GM04503 (cell line): ENCODE measurements around the gene DENND11.

Experiments used
- DNase-seq: peaks from one replicate; pipeline ENCODE4 v3.0.0-alpha.2; 2012; ENCODE audit warnings: low read depth

Gene DENND11

DNA sequence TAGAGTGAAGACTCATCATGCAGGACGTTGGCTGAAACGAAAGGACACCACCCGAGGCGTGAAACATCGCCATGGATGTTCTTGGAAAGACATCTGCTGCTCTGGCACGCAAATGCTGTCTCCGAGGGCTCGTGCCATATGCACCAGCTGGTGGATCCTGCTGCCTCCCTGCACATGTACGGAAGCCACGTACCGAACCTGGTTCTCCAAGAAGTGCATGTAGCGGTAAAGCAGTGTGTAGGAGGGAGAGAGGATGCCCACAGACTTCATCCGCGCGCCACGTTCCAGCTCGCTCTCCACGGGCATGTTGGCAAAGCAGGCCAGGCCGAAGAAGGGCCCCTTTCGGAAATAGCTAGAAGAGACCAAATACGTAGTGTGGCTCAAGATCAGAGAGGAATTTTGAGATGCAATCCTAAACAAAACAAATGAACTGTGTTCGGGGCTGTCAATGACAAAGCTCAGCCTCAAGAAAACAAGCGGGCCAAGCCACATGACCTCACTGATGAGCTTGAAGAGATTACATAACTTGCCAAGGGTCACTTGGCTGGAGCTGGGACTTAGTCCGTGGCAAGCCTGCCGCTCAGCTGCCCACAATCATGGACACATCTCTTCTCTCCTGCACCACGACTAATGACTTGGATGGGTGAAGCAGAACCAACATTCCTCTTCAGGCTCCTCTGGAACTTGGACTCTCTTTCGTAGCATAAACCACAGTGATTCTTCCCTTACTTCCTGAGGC is 16.5 kb downstream of the DENND11 start:
- DNase-seq: no peak

DNA sequence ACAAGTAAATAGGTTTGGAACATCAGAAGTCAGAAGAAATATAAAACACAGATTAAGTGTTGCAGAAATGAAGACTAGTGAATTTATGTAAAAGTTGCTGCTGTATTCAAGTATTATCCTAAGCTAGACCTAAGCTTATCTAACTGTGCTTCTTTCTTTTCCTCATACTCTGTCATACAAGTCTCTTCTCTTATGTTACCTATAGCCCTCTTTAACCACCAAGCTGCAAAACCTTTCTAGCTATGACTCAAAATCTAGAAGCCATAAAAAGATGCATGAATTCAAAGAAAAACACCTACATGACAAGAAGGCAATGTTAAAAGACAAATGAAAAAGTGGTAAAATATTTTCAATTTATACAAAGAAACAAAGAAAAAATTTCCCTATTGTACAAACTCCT is 23.0 kb downstream of the DENND11 start:
- no peak for DNase-seq

GRCh38 chr7:141676618-141677017 is 25.3 kb downstream of the DENND11 start:
- DNase-seq: no peak

DNA sequence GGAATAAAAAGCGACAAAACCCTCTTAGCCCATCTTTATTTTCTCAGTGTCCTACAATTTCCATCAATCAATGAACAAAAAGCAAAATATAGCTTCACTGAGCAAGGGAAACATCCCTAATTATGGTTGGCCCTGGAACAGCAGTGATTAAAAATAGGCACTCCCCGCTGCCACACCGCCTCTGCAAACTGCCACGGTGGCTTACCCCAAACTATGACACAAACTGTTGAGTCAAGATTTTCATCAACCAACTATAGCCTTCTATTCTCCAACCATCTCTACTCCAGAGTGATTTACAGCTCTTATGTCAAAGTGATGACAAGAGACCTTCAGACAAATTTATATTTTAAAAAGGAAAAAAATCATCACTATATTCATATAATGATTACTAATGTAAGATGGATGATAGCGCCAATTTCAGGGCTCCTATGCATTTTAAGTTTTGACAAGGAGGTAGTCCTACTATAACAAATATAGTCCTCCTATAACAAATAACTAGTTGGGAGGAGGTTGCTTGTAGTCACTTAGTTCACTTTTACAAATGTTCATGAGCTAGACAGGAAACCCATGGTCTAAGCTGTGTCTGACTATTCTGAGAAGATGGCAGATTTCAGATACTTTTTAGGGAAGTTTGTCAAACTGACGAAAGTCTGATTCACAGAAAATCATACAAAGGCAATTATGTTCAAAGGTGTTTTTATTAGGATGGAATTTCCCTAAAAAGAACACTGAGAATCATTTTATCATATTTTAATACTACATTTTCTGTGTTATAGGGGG is 26.3 kb downstream of the DENND11 start:
- no peak for DNase-seq

GRCh38 chr7:141674702-141675101 is 27.3 kb downstream of the DENND11 start:
- no peak for DNase-seq

- no peak for DNase-seq
These were observed 27.7 kb downstream of the DENND11 start for GRCh38 chr7:141674171-141674671.

- DNase-seq: no peak
These were observed 28.6 kb downstream of the DENND11 start for GRCh38 chr7:141673346-141673745.

DNA sequence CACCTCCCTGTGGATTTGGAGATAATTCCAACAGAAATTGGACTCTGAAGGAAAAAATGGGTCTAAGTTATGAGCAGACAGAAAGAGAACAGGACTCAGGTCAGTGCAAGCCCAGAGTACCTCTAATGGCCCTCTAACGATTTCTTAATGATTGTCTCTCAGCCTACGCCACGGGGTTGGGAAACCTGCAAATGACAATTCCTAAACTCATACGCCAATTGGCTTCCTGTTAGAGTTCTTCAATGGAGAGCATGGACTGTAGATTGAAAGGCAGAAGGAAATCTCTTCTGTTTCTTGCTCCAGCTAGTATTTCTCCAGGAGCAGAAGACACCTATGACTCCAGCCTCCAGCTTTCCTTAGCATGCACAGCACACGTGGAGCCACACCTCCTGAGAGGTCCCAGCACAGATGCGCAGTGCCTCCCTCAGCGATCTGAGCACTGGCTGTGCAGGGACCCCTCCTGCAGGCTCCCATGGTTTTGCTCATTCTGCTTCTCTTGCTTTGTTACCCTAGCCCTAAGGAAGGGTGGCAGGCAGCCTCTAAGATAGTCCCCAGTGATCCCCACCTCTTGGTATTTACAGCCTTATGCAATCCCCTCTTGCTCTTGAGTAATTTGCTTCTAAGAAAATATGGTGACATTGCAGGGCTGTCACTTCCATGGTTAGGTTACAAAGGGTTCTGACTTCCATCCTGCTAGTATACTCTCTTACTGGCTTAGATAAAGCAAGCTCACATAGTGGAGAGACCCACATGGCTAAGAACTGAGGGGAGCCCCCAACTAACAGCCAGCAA is 30.1 kb downstream of the DENND11 start:
- no peak for DNase-seq

GRCh38 chr7:141668853-141669252 is 33.1 kb downstream of the DENND11 start:
- no peak for DNase-seq

DNA sequence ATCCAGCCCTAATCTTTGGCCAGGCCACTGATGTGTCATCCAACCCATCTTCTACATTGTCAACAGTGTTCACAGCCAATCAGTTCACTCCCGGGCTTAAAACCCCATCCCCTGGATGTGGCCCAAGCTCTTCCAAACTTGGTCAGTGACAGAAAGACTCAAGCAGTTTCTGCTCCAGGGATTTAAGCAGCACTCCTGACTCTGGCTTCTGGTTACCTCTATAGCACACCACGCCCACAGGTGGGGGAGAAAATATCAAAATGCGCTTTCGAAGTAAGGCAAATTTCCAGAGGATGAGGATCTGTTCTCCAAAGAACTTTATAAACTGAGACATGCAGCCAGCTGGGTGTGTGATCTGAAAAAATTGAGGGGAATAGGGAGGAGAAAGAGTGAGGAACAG is 35.9 kb downstream of the DENND11 start:
- DNase-seq: no peak

DNA sequence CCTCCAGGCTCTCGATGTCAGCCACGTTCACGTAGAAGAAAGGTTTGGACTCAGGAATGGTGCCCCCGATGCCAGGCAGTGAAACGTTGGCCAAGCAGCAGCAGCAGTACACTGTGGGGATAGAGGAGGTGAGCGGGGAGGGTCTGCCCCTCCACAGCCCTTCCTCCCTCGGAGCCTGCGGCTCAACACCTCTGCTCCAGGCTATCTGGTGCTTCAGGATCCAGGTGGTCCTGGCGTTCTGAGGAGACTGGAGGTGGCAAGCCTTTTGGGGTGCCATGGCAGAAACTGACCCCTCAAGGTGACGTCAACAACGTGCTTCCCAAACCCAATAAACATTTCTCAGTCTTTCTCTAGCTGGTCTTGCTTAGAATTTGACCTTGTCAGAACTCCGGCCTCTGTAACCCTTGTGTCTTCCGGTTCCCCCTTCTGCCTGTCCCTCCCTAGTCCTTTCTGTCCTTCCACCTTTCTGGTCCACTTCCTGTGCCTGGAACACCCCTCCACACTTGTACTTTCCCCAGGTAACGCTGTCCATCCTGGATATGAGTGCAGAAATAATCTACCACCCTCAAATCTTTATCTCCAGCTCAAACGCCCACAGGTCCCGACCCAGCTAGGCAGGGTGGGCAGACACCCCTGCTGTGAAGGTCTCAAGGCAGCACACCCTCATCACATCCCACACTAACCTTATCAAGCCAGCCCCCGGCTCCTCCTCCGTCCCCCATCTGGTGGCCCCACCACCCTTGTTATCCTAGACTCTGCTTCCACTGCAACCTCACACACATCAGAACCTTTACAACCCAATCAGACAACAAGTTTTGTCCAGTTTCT is 36.5 kb downstream of the DENND11 start:
- DNase-seq: no peak

DNA sequence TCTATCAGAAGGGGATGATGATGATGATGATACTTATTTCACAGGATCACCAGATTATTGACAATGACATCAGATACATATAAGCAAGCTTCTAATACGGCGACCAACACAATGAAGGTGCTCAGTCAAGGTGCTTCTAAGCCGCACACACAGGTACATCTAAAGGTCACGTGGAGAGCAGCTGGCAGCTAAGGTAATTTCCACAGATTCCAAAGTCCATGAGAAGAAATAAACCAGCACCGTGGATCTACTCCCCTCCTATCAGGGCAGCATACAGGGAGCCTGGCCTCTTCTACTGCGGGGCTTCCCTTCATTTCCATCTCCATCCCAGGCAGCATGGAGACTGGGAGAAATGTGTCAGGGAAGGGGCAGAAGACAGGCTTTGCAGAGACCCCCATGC is 37.5 kb downstream of the DENND11 start:
- DNase-seq: no peak

GRCh38 chr7:141663081-141663849 is 38.7 kb downstream of the DENND11 start:
- no peak for DNase-seq

GRCh38 chr7:141660259-141660658 is 41.7 kb downstream of the DENND11 start:
- no peak for DNase-seq

DNA sequence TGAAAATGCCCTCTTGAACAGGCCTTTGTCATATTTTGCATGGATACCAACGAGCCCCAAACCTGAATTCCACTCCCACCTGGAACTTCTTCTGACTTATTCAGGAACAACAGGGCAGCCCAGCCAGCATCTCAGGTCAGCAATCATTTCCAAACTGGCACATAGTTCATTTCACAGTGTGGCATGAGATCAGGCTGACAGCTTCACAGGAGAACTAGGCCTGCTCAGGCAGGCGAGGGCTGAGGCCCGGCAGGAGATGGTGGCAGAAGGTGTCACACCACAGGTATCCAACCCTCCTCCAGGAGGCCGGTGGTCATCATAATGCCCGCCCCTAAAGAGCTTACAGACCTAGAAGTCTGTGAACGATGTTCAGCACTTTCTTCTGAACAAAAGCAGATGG is 42.5 kb downstream of the DENND11 start:
- DNase-seq: no peak

DNA sequence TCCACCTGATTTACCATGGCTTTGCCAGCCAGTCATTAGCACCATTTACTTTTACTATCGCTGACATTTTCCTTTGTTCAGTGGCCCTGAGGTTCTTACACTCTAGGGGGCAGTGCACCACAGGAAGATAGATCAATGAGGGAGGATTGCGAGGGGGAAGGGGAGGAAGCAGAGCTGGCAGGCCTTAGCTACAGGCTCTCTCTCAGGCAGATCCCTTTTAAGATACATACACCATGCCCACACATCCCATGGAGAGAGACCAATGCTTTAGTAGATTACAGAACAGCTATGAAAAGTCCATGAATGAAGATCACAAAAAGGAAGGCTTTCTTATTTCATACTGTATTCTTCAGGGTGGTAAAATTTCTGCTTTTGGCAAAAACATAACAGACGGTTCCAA is 47.4 kb downstream of the DENND11 start:
- peak; percentile 13 for DNase-seq

DNA sequence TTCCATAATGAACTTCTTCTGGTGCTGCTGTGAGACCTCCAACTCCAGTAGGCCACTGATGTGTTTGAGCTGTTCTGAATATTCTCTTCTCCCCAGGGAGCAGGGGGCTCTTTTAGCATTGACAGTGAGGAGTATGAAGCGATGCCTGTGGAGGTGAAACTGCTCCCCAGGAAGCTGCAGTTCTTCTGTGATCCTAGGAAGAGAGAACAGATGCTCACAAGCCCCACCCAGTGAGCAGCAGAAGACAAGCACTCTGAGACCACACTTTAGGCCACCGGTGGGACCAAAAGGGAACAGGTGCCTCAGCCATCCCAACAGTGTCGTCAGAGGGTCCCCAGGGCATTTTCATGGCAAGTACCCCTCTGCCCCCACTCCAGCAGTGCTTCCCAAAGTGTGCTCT is 49.3 kb downstream of the DENND11 start:
- no peak for DNase-seq
